Spleen (tissue), 11 donors: ENCODE measurements around the gene MRRF. TPM values are rescaled to one million over a fixed set of nuclear protein-coding genes. Genes with fewer than 3 reads are reported as not detected.

Experiments used
- DNase-seq: peaks from one replicate; pipeline ENCODE4 v3.0.0-alpha.2; 2020
- H3K27ac ChIP-seq, 8 donors: fragments of 200-600 bp; sonication (generic) in 7 of 8; 1 replicate in 4 of 8; 2 replicates in 4 of 8; pipeline versions ENCODE4 v1.5.0 to v1.8.0; 2016 to 2021; ENCODE audit warnings: inconsistent platforms in 4 of 8, mild to moderate bottlenecking in 4 of 8, moderate library complexity in 1 of 8
- H3K27me3 ChIP-seq, 7 donors: fragments of 200-600 bp; sonication (generic) in 6 of 7; replicated peaks in 1 of 7; 1 replicate in 4 of 7; 2 replicates in 3 of 7; pipeline versions ENCODE4 v1.5.0 to v1.8.0; 2016 to 2021; ENCODE audit warnings: inconsistent platforms in 3 of 7, mild to moderate bottlenecking in 1 of 7
- H3K36me3 ChIP-seq, 6 donors: fragments of 200-600 bp; sonication (generic) in 5 of 6; 1 replicate in 4 of 6; 2 replicates in 2 of 6; pipeline versions ENCODE4 v1.5.0 to v1.8.0; 2016 to 2021; ENCODE audit warnings: inconsistent platforms in 2 of 6
- H3K4me1 ChIP-seq, 6 donors: fragments of 200-600 bp; sonication (generic) in 5 of 6; 1 replicate in 3 of 6; 2 replicates in 3 of 6; pipeline versions ENCODE4 v1.5.0 to v1.8.0; 2016 to 2021; ENCODE audit warnings: inconsistent platforms in 3 of 6
- H3K4me3 ChIP-seq, 8 donors: fragments of 200-600 bp; sonication (generic) in 7 of 8; 1 replicate in 4 of 8; 2 replicates in 4 of 8; pipeline versions ENCODE4 v1.5.0 to v1.8.0; 2016 to 2021; ENCODE audit warnings: inconsistent platforms in 4 of 8, mild to moderate bottlenecking in 4 of 8, moderate library complexity in 2 of 8
- H3K9me3 ChIP-seq, 8 donors: fragments of 200-600 bp; sonication (generic) in 7 of 8; 1 replicate in 4 of 8; 2 replicates in 4 of 8; pipeline versions ENCODE4 v1.5.0 to v1.8.0; 2016 to 2021; ENCODE audit warnings: inconsistent platforms in 4 of 8
- CTCF ChIP-seq, 11 experiments: fragments of 200-600 bp in 7 of 11; fragments of 450-650 bp in 4 of 11; sonication (generic) in 4 of 11; IDR thresholded peaks in 8 of 11; conservative IDR thresholded peaks in 3 of 11; 1 replicate in 7 of 11; 2 replicates in 4 of 11; pipeline versions ENCODE4 v1.4.0 to v1.8.0; 2016 to 2021; ENCODE audit warnings: antibody characterized with exemption in 11 of 11, inconsistent platforms in 4 of 11, mild to moderate bottlenecking in 1 of 11
- POLR2A ChIP-seq, 3 donors: fragments of 450-650 bp; IDR thresholded peaks; one replicate each; pipeline ENCODE4 v1.5.1; 2017; ENCODE audit warnings: antibody characterized with exemption in 3 of 3, mild to moderate bottlenecking in 1 of 3
- POLR2AphosphoS5 ChIP-seq, 3 donors: sonication (generic); formaldehyde crosslinking; IDR thresholded peaks; one replicate each; pipeline ENCODE4 v1.5.1; 2017; ENCODE audit warnings: antibody characterized with exemption in 3 of 3
- WGBS, 5 donors: extraction: QIAGEN DNeasy Blood & Tissue Kit in 3 of 5; methylation state at CpG; one replicate each; pipeline versions ENCODE4 v1.1.5 to v1.1.7; 2013 to 2018; 5-methylcytosine and 5-hydroxymethylcytosine counted together
- intact Hi-C: fragments of 100-400 bp; cut with DNase I; formaldehyde crosslinking; loops from one replicate; pipeline ENCODE4 v1.15.0; 2023; ENCODE audit warnings: low total_unique reads
- polyA plus RNA-seq, 3 donors: library from polyadenylated mRNA; stranded (reverse); fragments of 200-250 nt; gene quantifications; one replicate each; pipeline ENCODE4 v1.2.1, GENCODE V29; 2013
- total RNA-seq, 7 donors: library from RNA; depleted of rRNA in 3 of 7; stranded (reverse); fragments of >200 nt in 3 of 7; fragmentation: NEBNext Ultra II Directional in 4 of 7; extraction: Animal tissue kit (Norgen Biotek cat#: 25700) in 4 of 7; gene quantifications; one replicate each; pipeline versions ENCODE4 v1.1.0 to v1.2.1, GENCODE V29; 2016 to 2021
- donor health status: healthy with polysubstance abuse.
- donor health status: DM: no; HTN: no; CAD: no; lungs with moderate emphysema.
- donor health status: DM: no; HTN: no; CAD: no.
- donor health status: Bipolar disorder and iron deficiency.
- donor health status: healthy.
- donor health status: DM: no; HTN: no; CAD: no.
- donor health status: DM: yes; HTN: yes; CAD: no.

The MRRF gene
- total and polyA plus RNA-seq, 10 donors: 23.1 to 44.8 (median 38.9) TPM

GRCh38 chr9:122370869-122371755 lies 106.4 kb downstream of the MRRF start, which contains the start of gene PTGS1:
Gene PTGS1, plus strand, starts transcription at chr9:122371024. Its CDS starts 61 bp downstream, at chr9:122371085.
- TF ChIP-seq POLR2AphosphoS5 (IDR thresholded peaks at IDR 0.05) (peak in 2 of 3 donors; percentile 43 to 47), CTCF (IDR thresholded peaks at IDR 0.05 in 8 of 11, conservative IDR thresholded peaks at IDR 0.05 in 3 of 11) (no peak), POLR2A (IDR thresholded peaks at IDR 0.05) (no peak)
- WGBS, 5 donors: 3 to 6% (median 5%) methylated on average over 30 to 39 of the region's 39 CpGs
- Histone ChIP-seq H3K4me3 (peak within 1 kb of the TSS; percentile 30 to 69 (median 51)), H3K27ac (peak within 1 kb of the TSS in 7 of 8 donors; percentile 29 to 78 (median 63)), H3K27me3 (peaks cover 0 to 24% (median 0%) of the 10 kb centered on the region in 7 donors), H3K9me3 (no peaks in the 10 kb centered on the region), H3K4me1 (peaks cover 7 to 54% (median 29%) of the 10 kb centered on the region in 6 donors), H3K36me3 (no peaks in the 10 kb centered on the region)
- DNase-seq: peak; percentile 90
- intact Hi-C loops: no loop called here

- intact Hi-C loops: no loop called here
- H3K4me3 ChIP-seq: peak overlapping the region in 2 of 8 donors; percentile 55 to 69
- peak; percentile 33 for DNase-seq
Observed at GRCh38 chr9:122371846-122372245, 107.2 kb downstream of the MRRF start.

GRCh38 chr9:122372856-122373845 lies 108.5 kb downstream of the MRRF start:
- peaks cover 22 to 74% (median 46%) of the 10 kb centered on the region in 6 donors for H3K4me1 ChIP-seq
- intact Hi-C loops: no loop called here
- no peak for TF ChIP-seq POLR2AphosphoS5 (IDR thresholded peaks at IDR 0.05)
- no peak for TF ChIP-seq POLR2A (IDR thresholded peaks at IDR 0.05)
- TF ChIP-seq CTCF (IDR thresholded peaks at IDR 0.05 in 8 of 11, conservative IDR thresholded peaks at IDR 0.05 in 3 of 11): no peak
- H3K27ac ChIP-seq: no peak overlapping the region
- no peak overlapping the region for H3K4me3 ChIP-seq
- no peaks in the 10 kb centered on the region for H3K9me3 ChIP-seq
- peaks cover 0 to under 1% (median 0%) of the 10 kb centered on the region in 6 donors for H3K36me3 ChIP-seq
- H3K27me3 ChIP-seq: peaks cover 0 to 24% (median 0%) of the 10 kb centered on the region in 7 donors
- peak; percentile 67 for DNase-seq
- 81 to 90% (median 87%) methylated on average over 17 to 19 of the region's 19 CpGs for WGBS, 5 donors

More at GRCh38 chr9:122371846-122372245, 107.2 kb downstream of the MRRF start:
- H3K9me3 ChIP-seq: no peaks in the 10 kb centered on the region
- H3K27ac ChIP-seq: no peak overlapping the region
- H3K36me3 ChIP-seq: no peaks in the 10 kb centered on the region
- TF ChIP-seq CTCF (IDR thresholded peaks at IDR 0.05 in 8 of 11, conservative IDR thresholded peaks at IDR 0.05 in 3 of 11) (no peak), POLR2A (IDR thresholded peaks at IDR 0.05) (no peak), POLR2AphosphoS5 (IDR thresholded peaks at IDR 0.05) (no peak)
- 83 to 96% (median 90%) methylated on average over 8 of the region's 8 CpGs for WGBS, 5 donors
- H3K27me3 ChIP-seq: peaks cover 0 to 24% (median 0%) of the 10 kb centered on the region in 7 donors
- H3K4me1 ChIP-seq: peaks cover 11 to 61% (median 35%) of the 10 kb centered on the region in 6 donors
